RKO (cell line): ENCODE results near the gene CEP162.
"Not testable (repeated sequence)": the region's sequence is repeated elsewhere in the genome, so short reads cannot be mapped to it uniquely, and the experiment has no call there.

Source experiments
- DNase-seq: peaks from one replicate; pipeline ENCODE4 v3.0.0-alpha.2; 2016; ENCODE audit warnings: low spot score

The CEP162 gene

DNA sequence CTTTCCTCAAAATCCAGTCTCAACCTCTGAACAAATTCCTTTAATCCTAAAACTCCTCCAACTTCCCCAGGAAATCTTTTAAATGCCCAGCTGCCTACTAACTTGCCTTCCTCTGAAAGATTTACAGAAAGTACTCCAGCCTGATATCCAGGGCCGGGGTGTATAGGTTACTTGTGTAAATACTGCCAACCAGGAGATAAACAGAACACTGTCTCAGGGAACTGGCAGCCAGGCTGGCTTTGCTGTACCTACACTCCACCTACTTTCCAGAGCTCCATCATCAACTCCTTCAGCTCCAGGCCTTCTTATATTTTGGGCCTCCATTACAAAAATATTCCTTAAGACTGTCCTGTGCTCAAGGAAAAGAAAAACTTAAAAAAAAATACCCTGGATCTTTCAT, 85.9 kb downstream of the CEP162 start:
- no peak for DNase-seq

- DNase-seq, result no peak
Observed at GRCh38 chr6:84139311-84139710, 88.1 kb downstream of the CEP162 start.

DNA sequence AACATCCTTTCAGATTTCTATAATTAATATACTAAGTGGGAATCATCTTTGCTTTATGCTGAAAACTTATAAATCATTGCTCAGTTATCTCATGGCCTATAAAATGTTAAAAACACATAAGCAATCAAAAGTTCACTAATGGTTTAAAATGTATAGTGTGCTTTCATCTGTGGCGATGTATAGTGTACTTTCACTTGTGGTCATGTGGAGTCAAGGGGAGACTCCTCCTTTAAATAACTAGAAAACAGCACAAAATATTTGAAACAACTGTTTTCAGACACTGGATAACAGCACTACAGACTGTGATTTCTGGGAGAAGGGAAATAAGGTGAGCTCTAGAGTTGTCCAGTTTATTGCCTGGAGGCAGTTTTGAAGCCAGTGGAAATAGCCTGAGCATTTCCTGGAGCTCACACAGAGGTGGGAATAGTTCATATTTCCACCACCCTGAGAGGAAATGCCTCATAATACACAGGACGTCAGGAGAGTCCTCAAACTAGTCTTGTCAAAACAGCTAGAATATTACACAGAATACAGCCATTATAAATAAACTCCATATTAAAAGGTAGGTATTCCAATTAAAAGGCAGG, 89.4 kb downstream of the CEP162 start:
- no peak for DNase-seq

GRCh38 chr6:84137051-84137375, 90.4 kb downstream of the CEP162 start:
- DNase-seq, result no peak

DNA sequence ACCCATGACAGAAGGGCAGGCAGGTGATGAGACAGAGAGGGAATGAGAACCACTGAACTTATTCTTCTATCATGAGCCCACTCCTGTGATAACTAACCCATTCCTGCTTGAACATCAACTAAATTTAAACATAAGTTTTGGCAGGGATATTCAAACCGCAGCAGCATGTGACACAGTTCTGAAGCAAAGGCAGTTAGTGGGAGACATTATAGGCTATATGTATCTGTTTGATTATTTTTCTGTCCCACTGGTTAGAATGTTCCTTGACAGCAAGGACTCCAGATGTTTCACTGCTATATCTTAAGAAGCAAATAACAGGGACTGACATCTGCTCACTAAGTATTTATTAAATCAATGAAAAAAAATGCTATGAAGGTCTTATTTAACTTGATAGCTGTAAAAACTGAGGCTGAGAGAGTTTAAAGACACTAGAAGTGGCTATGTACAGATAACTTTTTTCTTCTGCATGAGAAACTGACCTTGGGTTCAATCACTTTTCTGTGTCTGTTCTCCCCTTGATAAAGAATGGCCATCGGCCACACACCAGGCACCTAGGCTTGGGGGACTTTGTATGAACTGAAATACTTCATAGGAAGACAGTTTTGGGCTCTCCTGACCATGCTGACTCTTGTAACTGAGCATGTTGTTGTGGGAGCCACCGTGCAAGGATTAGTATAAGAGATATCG, 90.9 kb downstream of the CEP162 start:
- DNase-seq, result no peak

DNA sequence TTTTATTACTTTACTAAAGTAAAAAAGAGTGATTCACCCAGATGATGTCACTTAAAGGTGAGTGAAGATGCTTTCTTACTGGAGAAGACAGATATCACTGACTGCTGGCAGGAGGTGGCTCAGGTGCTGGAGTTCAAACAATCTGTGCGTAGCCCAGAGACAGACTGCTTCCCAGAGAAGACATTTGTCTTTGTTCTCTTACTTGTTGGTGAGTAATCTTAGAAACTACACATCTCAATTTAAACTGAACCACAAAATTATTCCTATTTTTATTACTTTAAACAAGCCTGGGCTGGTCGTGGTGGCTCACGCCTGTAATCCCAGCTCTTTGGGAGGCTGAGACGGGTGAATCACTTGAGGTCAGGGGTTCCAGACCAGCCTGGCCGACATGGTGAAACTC, 92.2 kb downstream of the CEP162 start:
- DNase-seq, result no peak

- DNase-seq, result not testable (repeated sequence)
Observed at GRCh38 chr6:84133385-84133784, 94.1 kb downstream of the CEP162 start.

GRCh38 chr6:84129588-84129987, 97.9 kb downstream of the CEP162 start:
- not testable (repeated sequence) for DNase-seq

DNA sequence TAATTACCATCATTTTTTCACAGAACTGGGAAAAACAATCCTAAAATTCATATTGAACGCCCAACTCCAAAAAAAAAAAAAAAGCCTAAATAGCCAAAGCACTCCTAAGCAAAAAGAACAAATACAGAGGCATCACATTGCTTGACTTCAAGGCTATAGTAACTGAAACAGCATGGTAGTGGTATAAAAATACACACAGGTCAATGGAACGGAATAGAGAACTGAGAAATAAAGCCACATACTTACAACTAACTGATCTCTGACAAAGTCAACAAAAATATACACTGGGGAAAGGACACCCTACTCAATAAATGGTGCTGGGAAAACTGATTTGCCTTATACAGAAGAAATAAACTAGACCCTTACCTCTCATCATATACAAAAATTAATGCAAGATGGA, 104.3 kb downstream of the CEP162 start:
- no peak for DNase-seq

DNA sequence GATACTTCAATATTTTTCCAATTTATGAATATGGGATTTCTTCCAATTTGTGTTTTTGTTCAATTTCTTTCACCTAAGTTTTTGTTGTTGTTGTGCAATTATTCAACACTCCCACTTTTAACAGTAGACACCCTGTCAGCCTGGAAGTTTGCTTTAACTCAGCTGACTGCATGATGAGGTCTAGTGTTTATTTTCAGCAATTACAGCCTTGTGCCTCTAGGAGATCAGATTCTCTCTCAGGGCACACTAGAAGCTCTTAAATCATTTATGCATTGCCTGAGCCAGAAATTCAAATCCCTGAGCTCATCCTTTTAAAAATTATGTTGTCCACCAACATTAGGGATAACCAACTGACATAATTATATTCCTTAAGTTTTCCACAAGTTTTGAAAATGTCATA, 108.2 kb downstream of the CEP162 start:
- DNase-seq, result no peak

DNA sequence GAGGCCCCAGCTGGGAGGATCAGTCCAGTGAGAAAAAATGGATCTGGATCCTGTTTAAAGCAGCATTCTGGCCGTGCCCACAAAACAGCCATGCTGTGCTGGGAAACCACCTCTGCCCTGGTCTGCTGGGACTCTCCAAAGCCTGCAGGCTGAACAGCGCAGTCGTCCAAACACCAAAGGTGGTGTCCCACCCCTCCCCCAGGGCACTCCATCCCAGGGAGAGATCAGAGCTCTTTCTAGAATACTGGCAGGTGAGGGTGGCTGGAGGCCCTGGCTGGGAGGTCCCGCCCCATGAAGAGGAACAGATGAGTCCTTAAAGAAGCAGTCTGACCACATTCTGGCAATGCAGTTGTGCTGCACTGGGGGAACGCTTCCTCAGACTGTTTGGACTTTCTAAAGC, 109.3 kb downstream of the CEP162 start:
- DNase-seq, result no peak

- not testable (repeated sequence) for DNase-seq
Observed at GRCh38 chr6:84114933-84115594, 112.4 kb downstream of the CEP162 start.

DNA sequence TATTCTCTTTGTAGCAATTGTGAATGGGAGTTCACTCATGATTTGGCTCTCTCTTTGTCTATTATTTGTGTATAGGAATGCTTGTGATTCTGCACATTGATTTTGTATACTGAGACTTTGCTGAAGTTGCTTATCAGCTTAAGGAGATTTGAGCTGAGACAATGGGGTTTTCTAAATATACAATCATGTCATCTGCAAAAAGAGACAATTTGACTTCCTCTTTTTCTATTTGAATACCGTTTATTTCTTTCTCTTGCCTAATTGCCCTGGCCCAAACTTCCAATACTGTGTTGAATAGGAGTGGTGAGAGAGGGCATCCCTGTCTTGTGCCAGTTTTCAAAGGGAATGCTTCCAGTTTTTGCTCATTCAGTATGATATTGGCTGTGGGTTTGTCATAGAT, 116.1 kb downstream of the CEP162 start:
- not testable (repeated sequence) for DNase-seq

DNA sequence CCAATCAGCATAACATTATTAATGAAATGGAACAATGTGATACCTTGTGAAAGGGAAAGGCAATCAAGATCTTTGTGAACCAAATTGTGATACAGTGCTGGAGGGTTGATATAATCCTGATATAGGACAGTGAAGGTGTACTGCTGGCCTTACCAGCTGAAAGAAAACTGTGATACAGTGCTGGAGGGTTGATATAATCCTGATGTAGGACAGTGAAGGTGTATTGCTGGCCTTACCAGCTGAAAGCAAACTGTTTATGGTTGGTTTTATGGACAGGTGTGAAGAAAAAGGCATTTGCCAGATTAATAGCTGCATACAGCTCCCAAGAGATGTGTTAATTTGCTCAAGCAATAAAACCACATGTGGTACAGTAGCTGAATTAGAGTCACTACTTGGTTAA, 119.9 kb downstream of the CEP162 start:
- no peak for DNase-seq

DNA sequence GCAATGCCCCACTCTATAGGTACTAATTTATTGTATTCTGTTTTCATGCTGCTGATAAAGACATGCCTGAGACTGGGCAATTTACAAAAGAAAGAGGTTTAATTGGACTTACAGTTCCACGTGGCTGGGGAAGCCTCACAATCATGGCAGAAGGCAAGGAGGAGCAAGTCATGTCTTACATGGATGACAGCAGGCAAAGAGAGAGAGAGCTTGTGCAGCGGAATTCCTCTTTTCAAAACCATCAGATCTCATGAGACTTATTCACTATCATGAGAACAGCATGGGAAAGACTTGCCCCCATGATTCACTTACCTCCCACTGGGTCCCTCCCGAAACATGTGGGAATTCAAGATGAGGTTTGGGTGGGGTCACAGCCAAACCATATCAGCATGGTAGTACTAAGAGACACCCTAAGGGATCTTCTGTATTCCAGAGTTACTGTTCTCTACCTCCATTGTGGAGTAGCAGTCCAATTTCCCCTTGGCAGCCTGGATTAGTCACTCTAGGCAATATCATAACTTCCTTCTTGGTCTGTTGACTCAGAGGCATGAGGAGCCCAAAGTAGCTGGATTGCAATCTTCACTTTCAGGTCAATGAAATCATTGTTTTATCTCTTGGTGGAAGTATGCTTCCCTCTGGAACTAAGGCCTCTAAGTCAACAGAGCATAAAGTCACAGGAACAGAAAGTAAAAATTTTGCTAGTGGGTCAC, 122.1 kb downstream of the CEP162 start:
- DNase-seq, result peak; percentile 13

GRCh38 chr6:84103029-84103428, 124.4 kb downstream of the CEP162 start:
- DNase-seq, result no peak

GRCh38 chr6:84095156-84095555, 132.3 kb downstream of the CEP162 start:
- DNase-seq, result no peak

DNA sequence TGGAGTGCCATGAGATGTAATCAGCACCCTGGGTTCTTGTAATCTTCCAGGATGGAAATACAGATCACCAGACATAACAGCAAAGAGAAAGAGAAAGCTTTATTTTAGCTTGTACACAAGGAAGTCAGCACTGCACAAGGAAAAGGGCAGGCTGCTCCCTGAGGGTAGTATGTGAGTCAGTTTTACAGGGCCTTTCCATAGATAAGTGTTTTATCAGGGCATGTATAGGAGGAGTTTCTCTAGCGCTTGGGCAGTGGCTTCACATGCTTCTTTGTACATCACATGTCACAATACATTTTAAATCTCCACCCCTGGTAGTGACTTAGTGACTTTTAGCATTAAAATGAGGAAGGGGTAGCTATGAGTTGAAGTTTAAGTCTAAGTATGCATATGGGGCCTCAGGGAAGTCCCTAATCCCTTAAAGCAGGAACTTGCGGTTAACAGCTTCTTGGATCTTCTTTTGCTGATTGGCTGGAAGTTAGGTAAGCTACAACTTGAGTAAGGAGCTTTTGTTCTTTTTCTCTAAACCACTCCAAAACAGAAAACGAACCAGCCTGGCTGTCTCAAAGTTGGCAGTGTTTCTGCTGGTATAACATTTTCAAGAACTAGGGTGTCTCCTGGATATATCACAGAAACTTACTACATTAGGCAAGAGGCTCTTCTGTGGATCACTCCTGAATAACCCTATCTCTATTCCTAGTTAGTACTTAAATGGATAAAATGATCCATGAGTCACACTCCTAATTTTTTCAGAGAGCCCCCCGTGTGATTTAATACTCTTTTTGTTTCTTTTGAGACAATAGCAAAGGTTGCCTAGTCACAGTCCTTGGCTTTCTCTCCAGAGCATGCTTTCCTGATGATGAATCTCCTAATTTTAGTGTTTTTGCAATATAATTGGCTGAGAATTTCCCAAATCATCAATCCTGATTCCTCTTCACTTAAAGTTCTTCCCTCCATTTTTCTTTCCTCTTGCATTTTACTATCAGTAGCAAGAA, 133.7 kb downstream of the CEP162 start:
- no peak for DNase-seq

DNA sequence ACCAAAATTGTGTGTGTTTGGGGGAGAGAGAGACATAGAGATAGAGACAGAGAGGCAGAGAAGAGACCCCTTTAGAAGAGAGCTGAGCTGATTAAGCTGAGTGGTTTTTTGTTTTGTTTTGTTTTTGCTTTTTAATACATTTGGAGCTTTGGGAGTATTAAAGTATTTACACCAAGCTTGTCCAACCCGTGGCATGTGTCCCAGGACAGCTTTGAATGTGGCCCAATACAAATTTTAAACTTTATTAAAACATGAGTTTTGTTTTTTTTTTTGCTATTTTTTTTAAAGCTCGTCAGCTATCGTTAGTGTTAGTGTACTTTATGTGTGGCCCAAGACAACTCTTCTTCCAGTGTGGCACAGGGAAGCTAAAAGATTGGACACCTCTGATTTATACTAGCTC, 137.9 kb downstream of the CEP162 start:
- DNase-seq, result no peak

DNA sequence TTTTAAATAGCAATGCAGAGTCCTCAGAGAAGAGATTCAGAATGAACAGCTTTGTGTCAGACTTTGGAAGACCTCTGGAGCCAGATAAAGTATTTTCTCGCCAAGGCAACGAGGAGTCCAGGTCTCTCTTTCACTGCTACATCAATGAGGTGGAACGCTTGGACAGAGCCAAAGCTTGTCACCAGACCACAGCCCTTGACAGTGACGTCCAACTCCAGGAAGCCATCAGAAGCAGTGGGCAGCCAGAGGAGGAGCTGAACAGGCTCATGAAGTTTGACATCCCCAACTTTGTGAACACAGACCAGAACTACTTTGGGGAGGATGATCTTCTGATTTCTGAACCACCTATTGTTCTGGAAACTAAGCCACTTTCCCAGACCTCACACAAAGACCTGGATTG, 138.4 kb downstream of the CEP162 start:
- DNase-seq, result no peak

DNA sequence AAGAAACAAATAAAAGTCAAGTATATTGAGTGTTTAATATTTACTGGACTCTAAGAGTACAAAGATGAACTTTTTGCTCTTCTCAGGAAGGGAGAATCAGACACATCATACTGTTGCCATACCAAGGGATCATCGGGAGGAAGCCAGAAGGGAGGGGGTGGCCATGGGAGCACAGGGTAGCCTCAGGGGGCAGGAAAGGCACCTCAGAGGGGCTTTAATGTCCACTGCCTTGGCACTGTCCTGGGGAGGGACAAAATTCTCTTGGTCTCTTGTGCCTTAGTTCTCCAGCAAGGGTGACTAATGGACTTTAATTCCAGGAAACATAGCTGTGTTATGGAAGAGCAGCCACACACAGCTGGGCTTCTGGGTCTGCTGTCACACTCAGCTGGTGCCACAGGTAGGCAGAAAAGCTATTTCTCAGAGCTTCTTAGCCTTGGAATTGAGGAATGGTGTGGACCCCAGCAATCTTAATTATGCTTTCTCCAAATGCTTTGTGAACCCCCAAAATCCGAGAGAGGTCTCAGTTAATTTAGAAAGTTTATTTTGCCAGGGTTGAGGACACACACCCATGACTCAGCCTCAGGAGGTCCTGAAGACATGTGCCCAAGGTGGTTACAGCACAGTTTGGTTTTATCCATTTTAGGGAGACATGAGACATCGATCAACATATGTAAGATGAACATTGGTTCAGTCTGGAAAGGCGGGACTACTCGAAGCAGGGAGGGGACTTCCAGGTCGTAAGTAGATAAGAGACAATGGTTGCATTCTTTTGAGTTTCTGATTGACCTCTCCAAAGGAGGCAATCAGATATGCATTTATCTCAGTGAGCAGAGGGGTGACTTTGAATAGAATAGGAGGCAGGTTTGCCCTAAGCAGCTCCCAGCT, 140.7 kb downstream of the CEP162 start:
- DNase-seq, result no peak
